ENCODE data around the gene TMEM187. TPM values are rescaled to one million over a fixed set of nuclear protein-coding genes. Genes with fewer than 3 reads are reported as not detected.

The TMEM187 gene
- total RNA-seq, 1 donor from 2014 or later = 8.6 TPM

- DNase-seq (ENCODE audit: extremely low spot score in 2 of 2) = no peak
- H3K27ac ChIP-seq = peak overlapping the region; percentile 8
- peaks cover 0 to 20% of the 10 kb centered on the region in 2 donors for H3K36me3 ChIP-seq
Observed at GRCh38 chrX:154026136-154027021, 53.8 kb downstream of the TMEM187 start.

GRCh38 chrX:154027022-154027402 is 54.5 kb downstream of the TMEM187 start:
- no peak for TF ChIP-seq POLR2AphosphoS5 (IDR thresholded peaks at IDR 0.05; ENCODE audit: insufficient read depth in 1 of 2, low read depth in 1 of 2)
- no peak for TF ChIP-seq POLR2A (IDR thresholded peaks at IDR 0.05)
- no peak for TF ChIP-seq CTCF (IDR thresholded peaks at IDR 0.05)
- H3K4me1 ChIP-seq = no peaks in the 10 kb centered on the region
- H3K36me3 ChIP-seq = peaks cover 0 to 25% of the 10 kb centered on the region in 2 donors
- intact Hi-C loops (cut with DNase I) = no loop called here
- DNase-seq (ENCODE audit: extremely low spot score in 2 of 2) = no peak
- H3K4me3 ChIP-seq = no peak overlapping the region
- no peaks in the 10 kb centered on the region for H3K27me3 ChIP-seq
- no peaks in the 10 kb centered on the region for H3K9me3 ChIP-seq
- peak overlapping the region; percentile 8 for H3K27ac ChIP-seq

More at GRCh38 chrX:154026136-154027021, 53.8 kb downstream of the TMEM187 start:
- no peaks in the 10 kb centered on the region for H3K27me3 ChIP-seq
- intact Hi-C loops (cut with DNase I) = no loop called here
- H3K4me1 ChIP-seq = peaks cover under 1% of the 10 kb centered on the region
- H3K4me3 ChIP-seq = no peak overlapping the region
- H3K9me3 ChIP-seq = no peaks in the 10 kb centered on the region
- no peak for TF ChIP-seq CTCF (IDR thresholded peaks at IDR 0.05)
- TF ChIP-seq POLR2AphosphoS5 (IDR thresholded peaks at IDR 0.05; ENCODE audit: insufficient read depth in 1 of 2, low read depth in 1 of 2) = no peak
- no peak for TF ChIP-seq POLR2A (IDR thresholded peaks at IDR 0.05)

- no peak overlapping the region for H3K4me3 ChIP-seq
- no peak overlapping the region for H3K27ac ChIP-seq
- H3K9me3 ChIP-seq = no peaks in the 10 kb centered on the region
- intact Hi-C loops (cut with DNase I) = no loop called here
- TF ChIP-seq POLR2A (IDR thresholded peaks at IDR 0.05) (no peak), CTCF (IDR thresholded peaks at IDR 0.05) (no peak)
- DNase-seq (ENCODE audit: extremely low spot score in 2 of 2) = no peak
- H3K36me3 ChIP-seq = peaks cover 0 to 25% of the 10 kb centered on the region in 2 donors
- no peaks in the 10 kb centered on the region for H3K27me3 ChIP-seq
- no peaks in the 10 kb centered on the region for H3K4me1 ChIP-seq
Observed at GRCh38 chrX:154027986-154028385, 55.4 kb downstream of the TMEM187 start.

- peaks cover 0 to 25% of the 10 kb centered on the region in 2 donors for H3K36me3 ChIP-seq
Observed at GRCh38 chrX:154028502-154029184, 56.1 kb downstream of the TMEM187 start.

More at GRCh38 chrX:154028502-154029184, 56.1 kb downstream of the TMEM187 start:
- intact Hi-C loops (cut with DNase I) = no loop called here
- H3K9me3 ChIP-seq = no peaks in the 10 kb centered on the region
- no peak overlapping the region for H3K4me3 ChIP-seq
- DNase-seq (ENCODE audit: extremely low spot score in 2 of 2) = no peak
- H3K27me3 ChIP-seq = no peaks in the 10 kb centered on the region
- TF ChIP-seq POLR2AphosphoS5 (IDR thresholded peaks at IDR 0.05; ENCODE audit: insufficient read depth in 1 of 2, low read depth in 1 of 2) = no peak
- no peak for TF ChIP-seq CTCF (IDR thresholded peaks at IDR 0.05)
- TF ChIP-seq POLR2A (IDR thresholded peaks at IDR 0.05) = no peak
- H3K27ac ChIP-seq = no peak overlapping the region
- no peaks in the 10 kb centered on the region for H3K4me1 ChIP-seq
